AG10803 (cell line): ENCODE results near the gene EPO.
"Not testable (repeated sequence)": the region's sequence is repeated elsewhere in the genome, so short reads cannot be mapped to it uniquely, and the experiment has no call there.

Experiments
- DNase-seq: peaks from one replicate; pipeline ENCODE4 v3.0.0; 2010; ENCODE audit warnings: low read depth
- H3K4me3 ChIP-seq: 2 replicates; pipeline ENCODE4 v1.5.1; 2011; ENCODE audit warnings: mild to moderate bottlenecking, low read length, control low read depth
- TF ChIP-seq, protein P1 (sequence below): conservative IDR thresholded peaks from 2 replicates; pipeline ENCODE4 v1.5.1; 2011; ENCODE audit warnings: mild to moderate bottlenecking, low read length, control low read depth, inconsistent platforms

Gene EPO

GRCh38 chr7:100722480-100723212 lies 2.4 kb downstream of the EPO start:
- no peak for DNase-seq
- TF ChIP-seq, protein P1, sequence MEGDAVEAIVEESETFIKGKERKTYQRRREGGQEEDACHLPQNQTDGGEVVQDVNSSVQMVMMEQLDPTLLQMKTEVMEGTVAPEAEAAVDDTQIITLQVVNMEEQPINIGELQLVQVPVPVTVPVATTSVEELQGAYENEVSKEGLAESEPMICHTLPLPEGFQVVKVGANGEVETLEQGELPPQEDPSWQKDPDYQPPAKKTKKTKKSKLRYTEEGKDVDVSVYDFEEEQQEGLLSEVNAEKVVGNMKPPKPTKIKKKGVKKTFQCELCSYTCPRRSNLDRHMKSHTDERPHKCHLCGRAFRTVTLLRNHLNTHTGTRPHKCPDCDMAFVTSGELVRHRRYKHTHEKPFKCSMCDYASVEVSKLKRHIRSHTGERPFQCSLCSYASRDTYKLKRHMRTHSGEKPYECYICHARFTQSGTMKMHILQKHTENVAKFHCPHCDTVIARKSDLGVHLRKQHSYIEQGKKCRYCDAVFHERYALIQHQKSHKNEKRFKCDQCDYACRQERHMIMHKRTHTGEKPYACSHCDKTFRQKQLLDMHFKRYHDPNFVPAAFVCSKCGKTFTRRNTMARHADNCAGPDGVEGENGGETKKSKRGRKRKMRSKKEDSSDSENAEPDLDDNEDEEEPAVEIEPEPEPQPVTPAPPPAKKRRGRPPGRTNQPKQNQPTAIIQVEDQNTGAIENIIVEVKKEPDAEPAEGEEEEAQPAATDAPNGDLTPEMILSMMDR, result no peak
- H3K4me3 ChIP-seq, result no peak overlapping the region

DNA sequence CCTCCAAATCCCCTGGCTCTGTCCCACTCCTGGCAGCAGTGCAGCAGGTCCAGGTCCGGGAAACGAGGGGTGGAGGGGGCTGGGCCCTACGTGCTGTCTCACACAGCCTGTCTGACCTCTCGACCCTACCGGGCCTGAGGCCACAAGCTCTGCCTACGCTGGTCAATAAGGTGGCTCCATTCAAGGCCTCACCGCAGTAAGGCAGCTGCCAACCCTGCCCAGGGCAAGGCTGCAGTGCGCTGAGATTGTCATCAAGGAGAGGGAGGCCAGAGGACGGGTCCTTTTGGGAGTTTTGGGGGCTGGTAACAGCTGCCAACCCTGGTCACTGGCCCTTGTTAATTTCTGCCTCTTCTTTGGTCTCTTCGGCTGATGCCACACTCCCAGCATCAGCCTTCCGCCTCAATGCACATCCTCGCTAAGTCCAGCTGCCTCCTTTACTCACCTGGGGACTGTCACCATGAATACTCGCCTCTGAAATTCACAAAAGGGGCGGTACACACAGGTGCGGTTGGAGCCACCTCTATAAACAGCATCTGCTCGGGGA lies 3.5 kb downstream of the EPO start:
- DNase-seq, result no peak
- H3K4me3 ChIP-seq, result no peak overlapping the region
- TF ChIP-seq, protein P1, result no peak

- H3K4me3 ChIP-seq, DNase-seq: not testable (repeated sequence)
Observed at GRCh38 chr7:100724364-100724763, 4.1 kb downstream of the EPO start.

DNA sequence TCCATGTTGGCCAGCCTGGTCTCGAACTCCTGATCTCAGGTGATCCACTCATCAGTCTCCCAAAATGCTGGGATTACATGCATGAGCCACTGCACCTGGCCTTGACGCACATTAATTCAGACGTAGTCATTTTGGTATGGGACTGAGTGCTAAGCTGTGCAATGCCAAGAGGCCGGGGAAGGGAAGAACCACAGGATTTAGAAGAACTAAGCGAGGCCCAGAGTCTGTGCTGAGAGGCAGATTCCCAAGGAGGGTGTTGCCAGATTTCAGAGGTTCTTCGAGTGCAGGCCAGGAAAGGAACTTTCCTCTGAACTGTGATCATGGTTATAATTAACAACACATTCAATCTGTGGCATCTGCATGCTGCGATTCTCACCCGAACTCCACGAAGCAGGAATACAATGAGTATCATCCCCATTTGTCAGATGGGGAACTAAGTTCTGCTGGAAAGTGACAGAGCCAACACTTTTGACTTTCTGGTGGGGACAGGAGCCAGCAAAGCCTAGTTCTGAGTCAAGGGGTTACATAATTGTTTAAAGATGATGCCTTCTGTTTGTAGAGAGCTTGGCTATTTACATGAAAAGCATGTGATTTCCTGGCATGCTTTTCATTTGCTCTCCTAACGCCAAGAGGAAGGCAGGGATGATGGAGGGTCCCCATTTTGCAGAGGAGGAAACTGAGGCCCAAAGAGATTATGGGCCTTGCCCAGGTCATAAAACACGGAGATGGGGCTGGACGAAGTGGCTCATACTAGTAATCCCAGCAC lies 6.9 kb downstream of the EPO start:
- TF ChIP-seq, protein P1, result no peak
- no peak overlapping the region for H3K4me3 ChIP-seq
- DNase-seq, result peak; percentile 99

- TF ChIP-seq, protein P1, result no peak
- DNase-seq, result no peak
- no peak overlapping the region for H3K4me3 ChIP-seq
Observed at GRCh38 chr7:100728196-100728595, 7.9 kb downstream of the EPO start.

DNA sequence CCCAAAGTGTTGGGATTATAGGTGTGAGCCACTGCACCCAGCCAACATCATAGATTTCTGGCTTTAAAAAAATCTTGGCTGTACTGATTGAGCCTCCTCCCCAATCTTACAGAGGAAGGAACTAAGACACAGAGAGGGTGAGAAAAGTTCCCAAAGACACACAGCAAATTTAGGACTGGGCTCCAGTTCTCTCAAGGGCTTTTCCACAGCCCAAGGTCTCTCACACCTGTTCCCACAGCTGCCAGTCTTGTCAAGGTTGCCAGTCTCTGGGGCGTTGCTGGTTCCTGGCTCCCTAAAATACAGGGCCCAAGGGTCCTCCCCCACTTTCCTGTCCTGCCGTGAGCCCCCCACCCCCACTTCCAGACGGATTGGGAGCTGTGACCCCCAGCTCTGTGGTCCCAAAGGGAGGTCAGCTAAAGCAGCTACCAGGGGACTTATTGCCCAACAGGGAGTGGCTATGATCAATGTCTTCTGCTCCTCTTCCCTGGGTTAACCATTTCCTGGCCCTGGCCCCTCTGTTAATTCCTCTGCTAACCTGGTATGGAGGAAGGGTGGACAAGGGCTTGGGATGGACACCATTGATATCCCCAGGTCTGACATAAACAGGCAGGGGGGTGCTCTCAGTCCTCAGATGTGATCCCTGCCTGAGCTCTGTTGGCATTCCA lies 10.0 kb downstream of the EPO start:
- TF ChIP-seq, protein P1, result no peak
- H3K4me3 ChIP-seq, result no peak overlapping the region
- no peak for DNase-seq

DNA sequence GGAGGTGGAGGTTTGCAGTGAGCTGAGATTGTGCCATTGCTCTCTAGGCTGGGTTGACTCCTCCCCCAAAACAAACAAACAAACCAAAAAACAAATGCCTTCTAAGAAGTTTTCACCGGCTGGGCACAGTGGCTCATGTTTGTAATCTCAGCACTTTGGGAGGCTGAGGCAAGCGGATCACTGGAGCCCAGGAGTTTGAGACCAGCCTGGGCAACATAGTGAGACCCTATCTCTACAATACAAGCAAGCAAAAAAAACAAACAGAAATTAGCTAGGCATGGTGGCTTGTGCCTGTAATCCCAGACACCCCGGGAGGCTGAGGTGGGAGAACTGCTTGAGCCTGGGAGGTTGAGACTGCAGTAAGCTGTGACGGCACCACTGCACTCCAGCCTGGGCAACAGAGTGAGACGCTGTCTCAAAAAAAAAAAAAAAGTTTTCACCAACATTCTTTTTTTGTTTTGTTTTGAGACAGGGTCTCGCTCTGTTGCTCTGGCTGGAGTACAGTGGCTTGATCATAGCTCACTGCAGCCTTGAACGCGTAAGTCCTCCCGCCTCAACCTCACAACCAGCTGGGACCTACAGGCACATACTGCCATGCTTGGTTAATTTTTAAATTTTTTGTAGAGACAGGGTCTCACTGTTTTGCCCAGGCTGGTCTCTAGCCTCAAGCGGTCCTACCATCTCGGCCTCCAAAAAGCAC lies 11.8 kb downstream of the EPO start:
- no peak overlapping the region for H3K4me3 ChIP-seq
- TF ChIP-seq, protein P1, result no peak
- no peak for DNase-seq
